Neural cell (in vitro differentiated cells): ENCODE measurements around the gene SPATA2. TPM values are rescaled to one million over a fixed set of nuclear protein-coding genes. Genes with fewer than 3 reads are reported as not detected.

ENCODE experiments used
- H2AFZ ChIP-seq: fragments of 200-600, 300-800 bp; sonication (generic), shearing (Covaris generic); 2 replicates; pipeline ENCODE4 v1.6.0; 2014; ENCODE audit warnings: low read depth, mild to moderate bottlenecking, antibody characterized with exemption, low read length, moderate library complexity
- H3F3A ChIP-seq: fragments of 200-600 bp; shearing (Covaris generic); 2 replicates; pipeline ENCODE4 v1.6.1; 2016; ENCODE audit warnings: mild to moderate bottlenecking, moderate library complexity, mixed read lengths, antibody characterized with exemption, low read length; ENCODE audit not compliant: insufficient read depth, poor library complexity, severe bottlenecking
- H3K27ac ChIP-seq: fragments of 200-600, 300-800 bp; sonication (generic), shearing (Covaris generic); 2 replicates; pipeline ENCODE4 v1.5.1; 2014; ENCODE audit warnings: mild to moderate bottlenecking, low read length, moderate library complexity
- H3K27me3 ChIP-seq: fragments of 300-800, 200-600 bp; sonication (generic), shearing (Covaris generic); 2 replicates; pipeline ENCODE4 v1.6.0; 2014; ENCODE audit warnings: mild to moderate bottlenecking, low read depth, low read length, moderate library complexity; ENCODE audit not compliant: insufficient read depth
- H3K36me3 ChIP-seq: fragments of 300-800, 200-600 bp; sonication (generic), shearing (Covaris generic); 2 replicates; pipeline ENCODE4 v1.5.1; 2014; ENCODE audit warnings: mild to moderate bottlenecking, antibody characterized with exemption, low read length, moderate library complexity; ENCODE audit not compliant: insufficient read depth
- H3K4me2 ChIP-seq: fragments of 300-800, 200-600 bp; sonication (generic), shearing (Covaris generic); 2 replicates; pipeline ENCODE4 v1.6.0; 2014; ENCODE audit warnings: mild to moderate bottlenecking, low read length
- H3K4me3 ChIP-seq: fragments of 300-800, 200-600 bp; sonication (generic), shearing (Covaris generic); 2 replicates; pipeline ENCODE4 v1.5.1; 2014; ENCODE audit warnings: mild to moderate bottlenecking, low read length, moderate library complexity
- H3K79me2 ChIP-seq: fragments of 200-600 bp; shearing (Covaris generic); replicated peaks from 2 replicates; pipeline ENCODE4 v1.6.0; 2014; ENCODE audit warnings: mild to moderate bottlenecking, low read length, moderate library complexity; ENCODE audit not compliant: insufficient read depth
- H3K9ac ChIP-seq: fragments of 300-800, 200-600 bp; sonication (generic), shearing (Covaris generic); 2 replicates; pipeline ENCODE4 v1.6.1; 2016; ENCODE audit warnings: mild to moderate bottlenecking, low read length, mixed read lengths
- H3K9me2 ChIP-seq: fragments of 200-600 bp; shearing (Covaris generic); 2 replicates; pipeline ENCODE4 v1.6.1; 2016; ENCODE audit warnings: mild to moderate bottlenecking, low read length, mixed read lengths; ENCODE audit not compliant: insufficient read depth
- H3K9me3 ChIP-seq: fragments of 200-600, 300-800 bp; sonication (generic), shearing (Covaris generic); 2 replicates; pipeline ENCODE4 v1.6.1; 2016; ENCODE audit warnings: mild to moderate bottlenecking, mixed run types, low read length, moderate library complexity, mixed read lengths
- H4K20me1 ChIP-seq: fragments of 200-600 bp; shearing (Covaris generic); 2 replicates; pipeline ENCODE4 v1.6.1; 2016; ENCODE audit warnings: mild to moderate bottlenecking, mixed run types; ENCODE audit not compliant: insufficient read depth
- CTCF ChIP-seq: fragments of 450-650 bp; IDR thresholded peaks from 2 replicates; pipeline ENCODE4 v1.5.1; 2014; ENCODE audit warnings: antibody characterized with exemption, mild to moderate bottlenecking, moderate library complexity; ENCODE audit not compliant: poor library complexity, severe bottlenecking
- EP300 ChIP-seq: fragments of 450-650 bp; conservative IDR thresholded peaks from 2 replicates; pipeline ENCODE4 v1.6.1; 2014; ENCODE audit warnings: antibody characterized with exemption, mild to moderate bottlenecking, moderate library complexity; ENCODE audit not compliant: poor library complexity, severe bottlenecking
- EZH2 ChIP-seq: fragments of 200-600, 300-800 bp; shearing (Covaris generic), sonication (generic); IDR thresholded peaks from 2 replicates; pipeline ENCODE4 v1.6.1; 2014; ENCODE audit warnings: antibody characterized with exemption, low read length, borderline replicate concordance, mild to moderate bottlenecking; ENCODE audit not compliant: insufficient read depth, poor library complexity, severe bottlenecking
- MXI1 ChIP-seq: fragments of 450-650 bp; conservative IDR thresholded peaks from 2 replicates; pipeline ENCODE4 v1.6.1; 2014; ENCODE audit warnings: antibody characterized with exemption, mild to moderate bottlenecking; ENCODE audit not compliant: poor library complexity, severe bottlenecking
- POLR2AphosphoS5 ChIP-seq: IDR thresholded peaks from 2 replicates; pipeline ENCODE4 v1.6.1; 2012
- RAD21 ChIP-seq: fragments of 450-650 bp; conservative IDR thresholded peaks from 2 replicates; pipeline ENCODE4 v1.6.1; 2014; ENCODE audit warnings: antibody characterized with exemption, mild to moderate bottlenecking, moderate library complexity
- REST ChIP-seq: IDR thresholded peaks from 2 replicates; pipeline ENCODE4 v1.6.1; 2012; ENCODE audit warnings: borderline replicate concordance
- SMC3 ChIP-seq: fragments of 450-650 bp; conservative IDR thresholded peaks from 2 replicates; pipeline ENCODE4 v1.6.1; 2014; ENCODE audit warnings: antibody characterized with exemption, mild to moderate bottlenecking, moderate library complexity; ENCODE audit not compliant: poor library complexity
- TAF1 ChIP-seq: IDR thresholded peaks from 2 replicates; pipeline ENCODE4 v1.6.1; 2012; ENCODE audit warnings: low read depth
- polyA plus RNA-seq: library from polyadenylated mRNA; depleted of rRNA; stranded (reverse); fragments of >200 nt; gene quantifications from 2 replicates; pipeline ENCODE4 v1.2.3, GENCODE V29; 2014

Gene SPATA2
- polyA plus RNA-seq, 1 donor from 2014 or later = 1.7 TPM

GRCh38 chr20:49919461-49919860, 4.1 kb upstream of the SPATA2 start:
- no peaks in the 10 kb centered on the region for H3K36me3 ChIP-seq
- H3K79me2 ChIP-seq = peaks cover 8% of the 10 kb centered on the region
- no peaks in the 10 kb centered on the region for H4K20me1 ChIP-seq
- H3K27ac ChIP-seq = no peak overlapping the region
- H3K9ac ChIP-seq = no peak overlapping the region
- no peak overlapping the region for H3K4me3 ChIP-seq
- no peak overlapping the region for H2AFZ ChIP-seq
- H3K9me2 ChIP-seq = no peaks in the 10 kb centered on the region
- H3K27me3 ChIP-seq = no peaks in the 10 kb centered on the region
- no peak overlapping the region for H3K4me2 ChIP-seq
- no peaks in the 10 kb centered on the region for H3K9me3 ChIP-seq
- no peak for TF ChIP-seq SMC3
- no peak for TF ChIP-seq EP300
- no peak for TF ChIP-seq REST
- TF ChIP-seq MXI1 = no peak
- TF ChIP-seq POLR2AphosphoS5 = no peak
- TF ChIP-seq TAF1 = no peak
- no peak for TF ChIP-seq EZH2
- no peak for TF ChIP-seq CTCF
- no peak for TF ChIP-seq RAD21
- H3F3A ChIP-seq = no peaks in the 10 kb centered on the region

- H3K4me2 ChIP-seq = no peak overlapping the region
- no peak overlapping the region for H3K27ac ChIP-seq
- TF ChIP-seq MXI1 (no peak), POLR2AphosphoS5 (no peak), EZH2 (no peak), SMC3 (no peak), REST (no peak), TAF1 (no peak), CTCF (no peak), RAD21 (no peak)
- no peaks in the 10 kb centered on the region for H3K9me3 ChIP-seq
- peaks cover 13% of the 10 kb centered on the region for H3K79me2 ChIP-seq
- no peaks in the 10 kb centered on the region for H3K27me3 ChIP-seq
- H3K9me2 ChIP-seq = no peaks in the 10 kb centered on the region
- H3K36me3 ChIP-seq = no peaks in the 10 kb centered on the region
- no peaks in the 10 kb centered on the region for H3F3A ChIP-seq
- no peak overlapping the region for H3K9ac ChIP-seq
- no peak overlapping the region for H2AFZ ChIP-seq
- no peak overlapping the region for H3K4me3 ChIP-seq
- no peaks in the 10 kb centered on the region for H4K20me1 ChIP-seq
Observed at GRCh38 chr20:49919009-49919408, 3.7 kb upstream of the SPATA2 start.
